ENCODE data around the gene POFUT1.
"Not testable (repeated sequence)": the region's sequence is repeated elsewhere in the genome, so short reads cannot be mapped to it uniquely, and the experiment has no call there.

Gene POFUT1

GRCh38 chr20:32189691-32190615 is 17.7 kb upstream of the POFUT1 start:
- peak; percentile 87 for DNase-seq

GRCh38 chr20:32190616-32191415 is 16.9 kb upstream of the POFUT1 start:
- no peak for DNase-seq

GRCh38 chr20:32191422-32191821 is 16.3 kb upstream of the POFUT1 start:
- DNase-seq = no peak

- no peak for DNase-seq
These were observed 15.8 kb upstream of the POFUT1 start for GRCh38 chr20:32191873-32192272.

GRCh38 chr20:32192698-32193097 is 15.0 kb upstream of the POFUT1 start:
- DNase-seq = no peak

- not testable (repeated sequence) for DNase-seq
These were observed 14.3 kb upstream of the POFUT1 start for GRCh38 chr20:32193336-32193735.

- no peak for DNase-seq
These were observed 13.7 kb upstream of the POFUT1 start for GRCh38 chr20:32193996-32194395.

- no peak for DNase-seq
These were observed 12.1 kb upstream of the POFUT1 start for GRCh38 chr20:32195581-32195980.

- DNase-seq = not testable (repeated sequence)
These were observed 11.1 kb upstream of the POFUT1 start for GRCh38 chr20:32196613-32197012.

GRCh38 chr20:32197136-32197535 is 10.5 kb upstream of the POFUT1 start:
- DNase-seq = not testable (repeated sequence)

GRCh38 chr20:32199006-32199405 is 8.7 kb upstream of the POFUT1 start:
- DNase-seq = no peak

GRCh38 chr20:32201296-32201976 is 6.2 kb upstream of the POFUT1 start:
- no peak for DNase-seq

GRCh38 chr20:32201977-32202363 is 5.7 kb upstream of the POFUT1 start:
- DNase-seq = no peak

- DNase-seq = no peak
These were observed 4.1 kb upstream of the POFUT1 start for GRCh38 chr20:32203356-32204204.

- DNase-seq = no peak
These were observed 3.2 kb upstream of the POFUT1 start for GRCh38 chr20:32204205-32205109.

GRCh38 chr20:32205110-32205842 is 2.4 kb upstream of the POFUT1 start:
- DNase-seq = no peak

GRCh38 chr20:32205843-32206759 is 1.6 kb upstream of the POFUT1 start:
- no peak for DNase-seq

- peak; percentile 48 for DNase-seq
These were observed 687 bp upstream of the POFUT1 start for GRCh38 chr20:32206760-32207625.

Data from eye (tissue), 1 donor.